CD8-positive, alpha-beta memory T cell (primary cell): ENCODE results near the gene CDH23. TPM values are rescaled to one million over a fixed set of nuclear protein-coding genes. Genes with fewer than 3 reads are reported as not detected.

Source experiments
- CTCF ChIA-PET: fragments of 350-600 bp; sonication (Branson Sonifier 250); formaldehyde crosslinking; loops from one replicate; lab custom pipeline; 2021; ENCODE audit warnings: antibody characterized with exemption; lab: Charles Lee
- POLR2A ChIA-PET: fragments of 350-600 bp; sonication (Branson Sonifier 250); formaldehyde crosslinking; loops from one replicate; lab custom pipeline; 2021; ENCODE audit warnings: antibody characterized with exemption; lab: Charles Lee
- DNase-seq, 5 donors: peaks; one replicate each; pipeline versions ENCODE4 v3.0.0 to v3.0.0-alpha.2; 2020 to 2022; ENCODE audit warnings: mixed read lengths in 1 of 5
- H3K27ac ChIP-seq: one replicate; pipeline ENCODE4 v1.7.0; 2013; ENCODE audit warnings: low read depth, mild to moderate bottlenecking, low read length, moderate library complexity
- H3K27me3 ChIP-seq: 2 replicates; pipeline ENCODE4 v1.7.0; 2013; ENCODE audit warnings: low read length, mild to moderate bottlenecking; ENCODE audit not compliant: insufficient read depth, poor library complexity, severe bottlenecking
- H3K36me3 ChIP-seq: 2 replicates; pipeline ENCODE4 v1.7.0; 2013; ENCODE audit warnings: mild to moderate bottlenecking, low read length, moderate library complexity; ENCODE audit not compliant: insufficient read depth
- H3K4me1 ChIP-seq: 2 replicates; pipeline ENCODE4 v1.7.0; 2013; ENCODE audit warnings: mild to moderate bottlenecking, low read length, moderate library complexity; ENCODE audit not compliant: insufficient read depth
- H3K4me3 ChIP-seq: 2 replicates; pipeline ENCODE4 v1.7.0; 2013; ENCODE audit warnings: mild to moderate bottlenecking, low read length
- H3K9me3 ChIP-seq: 2 replicates; pipeline ENCODE4 v1.7.0; 2013; ENCODE audit warnings: mild to moderate bottlenecking, low read length
- H3K27ac Mint-ChIP-seq, 8 donors: one replicate each; pipeline ENCODE4 v1.8.0; 2020 to 2021; ENCODE audit warnings: mixed read lengths in 8 of 8, mild to moderate bottlenecking in 6 of 8, inconsistent platforms in 3 of 8, moderate library complexity in 3 of 8
- H3K27me3 Mint-ChIP-seq, 2 donors: one replicate each; pipeline ENCODE4 v1.8.0; 2020 to 2021; ENCODE audit warnings: mixed read lengths in 2 of 2, mild to moderate bottlenecking in 1 of 2, moderate library complexity in 1 of 2
- H3K36me3 Mint-ChIP-seq, 3 donors: one replicate each; pipeline ENCODE4 v1.8.0; 2020 to 2021; ENCODE audit warnings: mixed read lengths in 3 of 3, inconsistent platforms in 1 of 3, mild to moderate bottlenecking in 1 of 3
- H3K4me1 Mint-ChIP-seq, 3 donors: one replicate each; pipeline ENCODE4 v1.8.0; 2020 to 2021; ENCODE audit warnings: mixed read lengths in 3 of 3, inconsistent platforms in 1 of 3, mild to moderate bottlenecking in 1 of 3
- H3K4me3 Mint-ChIP-seq, 7 donors: one replicate each; pipeline ENCODE4 v1.8.0; 2020 to 2021; ENCODE audit warnings: mixed read lengths in 7 of 7, mild to moderate bottlenecking in 6 of 7, moderate library complexity in 4 of 7, inconsistent platforms in 2 of 7
- H3K9me3 Mint-ChIP-seq, 5 donors: one replicate each; pipeline ENCODE4 v1.8.0; 2020 to 2022; ENCODE audit warnings: mixed read lengths in 5 of 5, mild to moderate bottlenecking in 3 of 5, moderate library complexity in 2 of 5, inconsistent platforms in 1 of 5
- polyA plus RNA-seq: library from polyadenylated mRNA; unstranded; fragments of 300-500 nt; fragmentation: Illumina TruSeq; gene quantifications from one replicate; pipeline ENCODE4 v1.2.3, GENCODE V29; 2021
- total RNA-seq, 2 experiments: library from RNA; stranded (reverse); gene quantifications; one replicate each; pipeline ENCODE4 v1.2.3, GENCODE V29; 2021

The CDH23 gene
- total and polyA plus RNA-seq, 3 experiments from 2014 or later, result 0.74 to 2.0 (median 0.78) TPM

DNA sequence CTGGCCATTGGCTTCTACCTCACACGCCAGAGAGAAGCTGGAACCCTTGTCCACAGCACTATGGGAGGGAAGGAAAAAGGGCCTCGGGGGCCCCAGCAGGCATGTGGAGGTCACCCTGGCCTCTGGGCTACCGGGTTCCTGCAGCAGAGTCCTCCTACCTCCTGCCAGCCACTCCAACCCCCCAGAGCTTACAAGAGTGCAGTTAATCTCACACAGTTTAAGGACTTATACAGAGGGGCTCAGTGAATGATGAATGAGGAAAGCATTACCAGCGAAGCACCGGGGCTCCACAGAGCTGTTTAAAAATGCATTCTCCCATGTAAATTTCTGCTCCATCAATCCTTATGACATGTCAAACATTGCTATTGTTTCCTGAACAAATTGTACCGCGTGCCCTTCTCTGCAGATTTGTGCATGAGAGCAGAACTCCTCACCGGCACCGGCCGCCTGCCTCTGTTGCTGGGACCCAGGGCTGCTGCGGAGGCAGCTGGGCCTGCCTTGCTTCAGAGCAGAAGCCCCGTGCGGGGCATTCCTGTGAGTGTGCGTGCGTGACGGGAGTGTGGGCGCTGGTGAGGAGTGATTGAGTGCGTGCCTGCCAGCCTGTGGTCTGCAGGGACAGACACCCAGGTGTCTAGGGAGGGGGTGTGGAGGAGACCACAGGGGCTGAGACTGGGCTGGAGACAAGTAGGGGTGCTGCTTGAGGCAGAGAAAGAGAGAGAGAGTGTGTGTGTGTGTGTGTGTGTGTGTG lies 270.1 kb downstream of the CDH23 start:
- Mint-ChIP-seq H3K27ac (peak overlapping the region in 2 of 8 donors; percentile 23 to 81), H3K4me1 (peaks cover 5 to 12% (median 8%) of the 10 kb centered on the region in 3 donors), H3K27me3 (peaks cover 0 to 8% of the 10 kb centered on the region in 2 donors), H3K36me3 (no peaks in the 10 kb centered on the region), H3K4me3 (no peak overlapping the region), H3K9me3 (no peaks in the 10 kb centered on the region)
- Histone ChIP-seq H3K4me1 (peaks cover 11% of the 10 kb centered on the region), H3K4me3 (no peak overlapping the region), H3K27ac (no peak overlapping the region), H3K27me3 (no peaks in the 10 kb centered on the region), H3K36me3 (no peaks in the 10 kb centered on the region), H3K9me3 (no peaks in the 10 kb centered on the region)
- POLR2A ChIA-PET, result no interaction called here
- DNase-seq, result peak in 1 of 5 donors; percentile 10
- CTCF ChIA-PET, result interaction anchor here (1.2 kb wide), 1 partner anchor 145 kb away, joined by 3 read pairs; no protein-coding TSS in a partner anchor

DNA sequence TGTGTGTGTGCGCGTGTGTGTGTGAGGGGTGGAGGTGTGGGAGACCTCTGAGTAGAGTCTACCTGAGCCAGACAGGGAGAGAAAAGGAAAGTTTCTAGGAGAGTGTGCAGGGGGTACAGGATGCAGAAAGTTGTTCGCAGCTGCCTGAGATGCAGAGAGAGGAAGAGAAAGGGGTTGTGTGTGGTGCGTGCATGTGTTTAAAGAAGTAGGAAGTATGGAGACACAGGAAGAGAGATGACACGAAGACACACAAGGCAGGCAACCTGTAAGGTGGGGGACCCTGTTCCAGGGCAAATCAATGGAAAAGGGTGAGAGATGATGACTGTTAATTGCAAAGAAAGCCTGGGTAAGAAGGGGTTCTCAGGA lies 270.6 kb downstream of the CDH23 start:
- H3K9me3 ChIP-seq, result no peaks in the 10 kb centered on the region
- H3K4me1 Mint-ChIP-seq, result peaks cover 5 to 12% (median 8%) of the 10 kb centered on the region in 3 donors
- CTCF ChIA-PET, result no interaction called here
- no peaks in the 10 kb centered on the region for H3K27me3 ChIP-seq
- H3K36me3 Mint-ChIP-seq, result no peaks in the 10 kb centered on the region
- H3K9me3 Mint-ChIP-seq, result no peaks in the 10 kb centered on the region
- no peak overlapping the region for H3K4me3 ChIP-seq
- peak in 1 of 5 donors; percentile 21 for DNase-seq
- POLR2A ChIA-PET, result no interaction called here
- H3K36me3 ChIP-seq, result no peaks in the 10 kb centered on the region
- H3K27me3 Mint-ChIP-seq, result peaks cover 0 to 8% of the 10 kb centered on the region in 2 donors
- no peak overlapping the region for H3K27ac ChIP-seq
- H3K27ac Mint-ChIP-seq, result peak overlapping the region in 4 of 8 donors; percentile 2 to 51 (median 28)
- H3K4me1 ChIP-seq, result peaks cover 11% of the 10 kb centered on the region
- no peak overlapping the region for H3K4me3 Mint-ChIP-seq

DNA sequence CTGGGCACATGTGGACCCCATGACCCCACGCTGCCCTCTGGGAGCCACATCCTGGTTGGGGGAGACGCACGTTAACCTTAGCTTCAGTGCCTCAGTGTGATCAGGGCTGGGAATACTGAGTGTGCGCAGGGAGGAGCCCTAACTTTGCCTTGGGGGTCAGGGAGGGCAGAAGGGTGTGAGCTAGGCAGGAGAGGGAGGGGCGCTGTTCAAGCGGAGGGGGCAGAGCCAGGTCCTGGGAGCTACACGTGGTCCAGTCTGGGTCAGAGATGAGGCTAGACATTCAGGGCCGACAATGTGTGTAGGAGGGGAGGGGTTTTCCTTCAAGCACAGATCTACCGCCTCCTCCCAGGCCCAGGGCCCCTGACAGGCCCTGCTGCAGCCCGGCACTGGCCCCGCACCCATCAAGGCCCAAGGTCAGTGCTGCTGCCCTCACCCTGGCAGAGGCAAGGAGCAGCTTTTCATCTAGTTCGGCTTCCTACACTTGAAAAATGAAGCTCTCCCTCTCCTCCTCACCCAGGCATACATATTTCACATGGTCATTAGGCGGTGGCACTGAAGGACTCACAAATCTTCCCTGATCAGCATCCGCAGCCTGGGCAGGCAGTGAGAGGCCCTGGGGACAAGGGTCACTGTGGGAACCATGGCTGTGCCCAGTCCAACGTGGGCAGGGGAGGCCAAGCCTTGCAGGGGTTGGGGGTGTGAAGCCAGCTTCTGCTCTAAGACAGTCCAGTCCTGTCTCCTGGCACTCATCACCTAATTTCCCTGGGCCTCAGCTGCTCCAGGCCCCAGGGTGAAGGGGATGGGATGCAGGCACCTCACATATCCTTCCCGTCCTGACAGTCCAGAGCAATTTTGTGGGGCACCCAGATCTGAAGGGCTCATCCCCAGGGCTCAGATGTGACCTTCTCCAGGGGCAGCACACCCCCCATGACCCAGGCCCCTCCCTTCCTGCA lies 275.6 kb downstream of the CDH23 start:
- Histone ChIP-seq H3K36me3 (no peaks in the 10 kb centered on the region), H3K4me3 (no peak overlapping the region), H3K9me3 (no peaks in the 10 kb centered on the region), H3K27me3 (no peaks in the 10 kb centered on the region), H3K4me1 (peaks cover 6% of the 10 kb centered on the region), H3K27ac (no peak overlapping the region)
- H3K27ac Mint-ChIP-seq, result peak overlapping the region in 3 of 8 donors; percentile 12 to 59 (median 47)
- ChIA-PET POLR2A (no interaction called here), CTCF (interaction anchor here (1.3 kb wide), 1 partner anchor 36 kb away, joined by 3 read pairs; no protein-coding TSS in a partner anchor)
- peaks cover 4 to 5% (median 4%) of the 10 kb centered on the region in 3 donors for H3K4me1 Mint-ChIP-seq
- H3K9me3 Mint-ChIP-seq, result no peaks in the 10 kb centered on the region
- H3K36me3 Mint-ChIP-seq, result no peaks in the 10 kb centered on the region
- no peak for DNase-seq
- H3K27me3 Mint-ChIP-seq, result no peaks in the 10 kb centered on the region
- H3K4me3 Mint-ChIP-seq, result no peak overlapping the region

DNA sequence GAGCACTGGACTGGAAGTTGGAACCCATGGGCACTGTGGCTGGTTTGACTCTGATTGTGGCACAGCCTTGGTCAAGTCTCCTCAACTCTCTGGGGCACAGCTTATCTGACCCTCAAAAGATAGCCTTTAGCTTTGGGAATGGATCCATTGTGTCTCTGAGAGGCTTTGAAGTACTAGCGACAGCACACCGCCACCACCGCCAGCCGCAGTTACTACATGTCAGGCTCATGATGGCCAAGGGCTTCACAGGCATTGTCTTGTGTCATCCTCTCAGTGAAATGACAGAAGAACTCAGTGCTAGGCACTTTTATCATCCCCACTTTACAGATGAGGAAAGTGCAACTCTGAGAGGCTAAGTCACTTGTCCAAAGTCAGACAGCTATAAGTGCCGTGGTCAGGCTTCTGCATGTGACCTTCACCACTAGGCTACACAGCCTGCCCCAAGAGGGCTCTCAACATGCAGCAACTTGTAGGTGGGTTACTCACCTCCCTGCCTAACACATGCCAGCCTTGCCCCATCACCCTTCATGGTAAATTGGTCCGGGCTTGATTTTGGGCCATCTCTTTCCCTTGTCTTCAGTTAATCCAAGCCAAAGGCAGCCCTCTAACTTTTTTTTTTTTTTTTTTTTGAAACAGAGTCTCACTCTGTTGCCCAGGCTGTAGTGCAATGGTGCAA lies 278.7 kb downstream of the CDH23 start:
- Histone ChIP-seq H3K9me3 (no peaks in the 10 kb centered on the region), H3K4me1 (no peaks in the 10 kb centered on the region), H3K36me3 (no peaks in the 10 kb centered on the region), H3K27ac (no peak overlapping the region), H3K27me3 (no peaks in the 10 kb centered on the region), H3K4me3 (no peak overlapping the region)
- Mint-ChIP-seq H3K4me3 (no peak overlapping the region), H3K27me3 (peaks cover 0 to 6% of the 10 kb centered on the region in 2 donors), H3K27ac (no peak overlapping the region), H3K9me3 (no peaks in the 10 kb centered on the region), H3K36me3 (no peaks in the 10 kb centered on the region), H3K4me1 (no peaks in the 10 kb centered on the region)
- ChIA-PET POLR2A (no interaction called here), CTCF (no interaction called here)
- no peak for DNase-seq

DNA sequence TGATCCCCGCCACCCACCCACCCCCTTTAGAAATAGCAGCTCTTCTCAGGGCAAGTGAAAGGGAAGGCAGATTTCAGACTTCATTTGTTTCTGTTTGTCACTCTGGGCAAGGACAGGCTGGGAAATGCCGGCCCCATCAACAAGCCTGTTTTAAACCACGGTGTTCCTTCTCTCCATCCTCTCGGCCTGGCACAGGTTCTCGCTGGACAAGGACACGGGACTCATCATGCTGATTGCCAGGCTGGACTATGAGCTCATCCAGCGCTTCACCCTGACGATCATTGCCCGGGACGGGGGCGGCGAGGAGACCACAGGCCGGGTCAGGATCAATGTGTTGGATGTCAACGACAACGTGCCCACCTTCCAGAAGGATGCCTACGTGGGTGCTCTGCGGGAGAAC lies 280.5 kb downstream of the CDH23 start:
- no peak overlapping the region for H3K27ac ChIP-seq
- no peaks in the 10 kb centered on the region for H3K4me1 ChIP-seq
- no peaks in the 10 kb centered on the region for H3K36me3 ChIP-seq
- H3K4me3 Mint-ChIP-seq, result no peak overlapping the region
- ChIA-PET POLR2A (no interaction called here), CTCF (interaction anchor here (1.4 kb wide), 1 partner anchor 21 kb away, joined by 3 read pairs; no protein-coding TSS in a partner anchor)
- H3K27me3 ChIP-seq, result no peaks in the 10 kb centered on the region
- no peaks in the 10 kb centered on the region for H3K9me3 Mint-ChIP-seq
- H3K4me1 Mint-ChIP-seq, result no peaks in the 10 kb centered on the region
- DNase-seq, result no peak
- no peak overlapping the region for H3K4me3 ChIP-seq
- H3K27ac Mint-ChIP-seq, result no peak overlapping the region
- no peaks in the 10 kb centered on the region for H3K9me3 ChIP-seq
- peaks cover 0 to 6% of the 10 kb centered on the region in 2 donors for H3K27me3 Mint-ChIP-seq
- no peaks in the 10 kb centered on the region for H3K36me3 Mint-ChIP-seq

DNA sequence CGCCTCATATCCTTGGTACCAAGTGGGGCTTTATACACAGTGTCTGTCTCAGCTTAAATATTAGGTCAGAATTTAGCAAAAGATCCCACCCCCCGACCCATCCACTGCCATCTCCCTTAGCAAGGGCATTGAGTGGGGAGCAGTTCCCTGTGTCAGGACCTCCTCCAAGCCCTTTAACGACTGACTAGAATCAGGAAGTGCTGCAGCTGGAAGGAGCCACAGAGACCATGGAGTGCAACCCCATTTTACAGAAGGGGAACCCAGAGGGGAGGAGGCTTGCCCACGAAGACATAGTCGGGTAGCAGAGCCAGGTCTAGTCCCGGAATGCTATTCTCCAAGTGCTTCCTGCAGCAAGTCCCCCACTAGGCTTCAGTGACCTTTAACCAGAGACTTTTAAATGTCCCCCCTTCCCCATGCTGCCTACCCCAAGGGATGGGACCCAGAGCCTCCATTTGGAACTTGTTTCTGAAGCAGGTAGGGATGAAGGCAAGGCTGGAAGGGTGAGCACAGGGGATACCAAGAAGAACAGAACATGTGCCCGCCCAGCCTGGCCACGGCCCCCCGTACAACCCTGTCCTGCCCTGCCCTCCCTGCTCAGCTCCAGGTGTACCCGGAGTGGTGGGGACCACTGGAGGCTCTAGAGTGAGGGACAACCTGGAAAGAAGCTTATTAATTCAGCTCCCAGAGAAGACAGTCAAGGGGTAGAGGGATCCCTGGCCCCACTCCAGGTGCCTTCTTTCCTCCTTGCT lies 281.5 kb downstream of the CDH23 start:
- ChIA-PET CTCF (interaction anchor here (1.0 kb wide), 1 partner anchor 19 kb away, joined by 4 read pairs; no protein-coding TSS in a partner anchor), POLR2A (no interaction called here)
- Histone ChIP-seq H3K27ac (no peak overlapping the region), H3K4me3 (no peak overlapping the region), H3K27me3 (no peaks in the 10 kb centered on the region), H3K9me3 (no peaks in the 10 kb centered on the region), H3K36me3 (no peaks in the 10 kb centered on the region), H3K4me1 (no peaks in the 10 kb centered on the region)
- H3K27me3 Mint-ChIP-seq, result peaks cover 0 to 6% of the 10 kb centered on the region in 2 donors
- H3K27ac Mint-ChIP-seq, result no peak overlapping the region
- H3K4me3 Mint-ChIP-seq, result no peak overlapping the region
- H3K4me1 Mint-ChIP-seq, result no peaks in the 10 kb centered on the region
- no peak for DNase-seq
- no peaks in the 10 kb centered on the region for H3K36me3 Mint-ChIP-seq
- no peaks in the 10 kb centered on the region for H3K9me3 Mint-ChIP-seq

DNA sequence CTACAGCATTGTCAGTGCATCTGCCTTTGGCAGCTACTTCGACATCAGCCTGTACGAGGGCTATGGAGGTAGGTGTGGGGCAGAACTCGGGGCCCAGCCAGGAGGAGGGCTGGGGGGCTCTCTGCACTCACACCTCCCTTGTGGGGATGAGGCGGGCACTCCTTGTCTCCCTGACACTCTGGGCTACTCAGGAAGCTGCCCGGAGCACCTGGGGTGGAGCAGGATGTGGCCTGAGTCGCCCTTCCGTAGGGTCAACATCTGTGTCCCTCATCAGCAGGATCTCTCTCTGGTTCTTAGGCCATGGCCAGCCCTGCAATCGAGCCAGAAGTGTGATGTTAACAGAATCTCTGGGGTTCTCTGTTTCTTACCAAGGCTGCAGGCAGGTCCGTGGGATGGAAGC lies 282.7 kb downstream of the CDH23 start:
- no peaks in the 10 kb centered on the region for H3K9me3 Mint-ChIP-seq
- H3K36me3 ChIP-seq, result no peaks in the 10 kb centered on the region
- H3K4me1 Mint-ChIP-seq, result peaks cover 0 to 5% (median under 1%) of the 10 kb centered on the region in 3 donors
- no peaks in the 10 kb centered on the region for H3K4me1 ChIP-seq
- H3K27me3 Mint-ChIP-seq, result peaks cover 0 to 6% of the 10 kb centered on the region in 2 donors
- CTCF ChIA-PET, result interaction anchor here (1.1 to 1.3 kb wide), 2 partner anchors 17 to 93 kb away, joined by 3 read pairs; no protein-coding TSS in a partner anchor
- no peak overlapping the region for H3K27ac ChIP-seq
- H3K4me3 Mint-ChIP-seq, result no peak overlapping the region
- no peak for DNase-seq
- H3K9me3 ChIP-seq, result no peaks in the 10 kb centered on the region
- no peak overlapping the region for H3K27ac Mint-ChIP-seq
- no peak overlapping the region for H3K4me3 ChIP-seq
- POLR2A ChIA-PET, result no interaction called here
- H3K27me3 ChIP-seq, result no peaks in the 10 kb centered on the region
- no peaks in the 10 kb centered on the region for H3K36me3 Mint-ChIP-seq
